ENCODE results near the gene BTD.

Gene BTD

GRCh38 chr3:15629860-15630597, 28.5 kb downstream of the BTD start:
- in situ Hi-C loops (cut with HindIII; ENCODE audit: low sequenced_read_pairs) = loop anchor here (25.0 kb wide), 1 partner anchor 607 kb away; no protein-coding TSS in a partner anchor
- no peak overlapping the region for H3K4me3 ChIP-seq (ENCODE audit: low read depth, low read length)
- DNase-seq (ENCODE audit: low read depth) = peak; percentile 79
- TF ChIP-seq, protein P1, sequence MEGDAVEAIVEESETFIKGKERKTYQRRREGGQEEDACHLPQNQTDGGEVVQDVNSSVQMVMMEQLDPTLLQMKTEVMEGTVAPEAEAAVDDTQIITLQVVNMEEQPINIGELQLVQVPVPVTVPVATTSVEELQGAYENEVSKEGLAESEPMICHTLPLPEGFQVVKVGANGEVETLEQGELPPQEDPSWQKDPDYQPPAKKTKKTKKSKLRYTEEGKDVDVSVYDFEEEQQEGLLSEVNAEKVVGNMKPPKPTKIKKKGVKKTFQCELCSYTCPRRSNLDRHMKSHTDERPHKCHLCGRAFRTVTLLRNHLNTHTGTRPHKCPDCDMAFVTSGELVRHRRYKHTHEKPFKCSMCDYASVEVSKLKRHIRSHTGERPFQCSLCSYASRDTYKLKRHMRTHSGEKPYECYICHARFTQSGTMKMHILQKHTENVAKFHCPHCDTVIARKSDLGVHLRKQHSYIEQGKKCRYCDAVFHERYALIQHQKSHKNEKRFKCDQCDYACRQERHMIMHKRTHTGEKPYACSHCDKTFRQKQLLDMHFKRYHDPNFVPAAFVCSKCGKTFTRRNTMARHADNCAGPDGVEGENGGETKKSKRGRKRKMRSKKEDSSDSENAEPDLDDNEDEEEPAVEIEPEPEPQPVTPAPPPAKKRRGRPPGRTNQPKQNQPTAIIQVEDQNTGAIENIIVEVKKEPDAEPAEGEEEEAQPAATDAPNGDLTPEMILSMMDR (IDR thresholded peaks at IDR 0.05; ENCODE audit: low read depth, low read length, missing control alignments) = peak; percentile 71

- TF ChIP-seq, protein P1 (IDR thresholded peaks at IDR 0.05; ENCODE audit: low read depth, low read length, missing control alignments) = no peak
- DNase-seq (ENCODE audit: low read depth) = no peak
- H3K4me3 ChIP-seq (ENCODE audit: low read depth, low read length) = no peak overlapping the region
- in situ Hi-C loops (cut with HindIII; ENCODE audit: low sequenced_read_pairs) = loop anchor here (25.0 kb wide), 1 partner anchor 607 kb away; no protein-coding TSS in a partner anchor
Measured at GRCh38 chr3:15630646-15631350, 29.3 kb downstream of the BTD start.

DNA sequence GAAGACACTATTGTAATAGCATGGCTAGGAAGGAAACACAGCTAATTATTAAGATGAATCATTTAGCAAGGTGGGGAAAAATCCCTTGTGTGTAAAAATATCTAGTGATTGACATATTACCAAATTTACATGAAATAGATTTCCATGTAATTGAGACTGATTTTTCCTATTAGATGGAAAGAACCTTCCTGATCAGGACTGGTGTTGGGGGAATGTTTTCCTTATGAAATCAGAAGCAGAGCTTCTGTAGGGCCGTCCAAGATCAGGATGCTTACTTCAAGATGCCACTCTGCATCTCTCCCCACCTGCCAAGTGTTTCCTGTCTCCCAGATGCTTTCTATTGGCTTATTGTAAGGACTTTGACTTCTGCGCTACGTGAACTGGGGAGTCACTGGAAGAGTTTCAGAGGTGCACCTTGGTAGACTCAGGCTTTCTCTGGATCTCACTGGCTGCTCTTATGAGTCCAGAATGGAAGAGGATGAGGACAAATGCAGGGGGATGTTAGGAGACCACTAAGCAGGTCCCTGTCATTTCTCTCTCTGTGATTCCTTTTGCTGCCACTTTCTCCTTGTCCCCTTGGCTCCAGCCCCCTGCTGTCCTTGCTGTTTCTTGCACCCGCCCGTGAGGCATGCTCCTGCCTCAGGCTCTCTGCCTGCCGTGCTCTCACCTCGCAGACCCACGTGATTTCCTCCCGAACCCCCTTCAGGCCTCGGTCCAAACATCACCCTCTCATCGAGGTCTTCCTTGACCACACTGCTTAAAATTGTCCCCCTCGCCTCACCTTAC, 30.1 kb downstream of the BTD start:
- in situ Hi-C loops (cut with HindIII; ENCODE audit: low sequenced_read_pairs) = loop anchor here (25.0 kb wide), 1 partner anchor 606 kb away; no protein-coding TSS in a partner anchor
- TF ChIP-seq, protein P1 (IDR thresholded peaks at IDR 0.05; ENCODE audit: low read depth, low read length, missing control alignments) = no peak
- H3K4me3 ChIP-seq (ENCODE audit: low read depth, low read length) = no peak overlapping the region
- no peak for DNase-seq (ENCODE audit: low read depth)

GRCh38 chr3:15632212-15632580, 30.7 kb downstream of the BTD start:
- no peak overlapping the region for H3K4me3 ChIP-seq (ENCODE audit: low read depth, low read length)
- TF ChIP-seq, protein P1 (IDR thresholded peaks at IDR 0.05; ENCODE audit: low read depth, low read length, missing control alignments) = no peak
- DNase-seq (ENCODE audit: low read depth) = no peak
- in situ Hi-C loops (cut with HindIII; ENCODE audit: low sequenced_read_pairs) = loop anchor here (25.0 kb wide), 1 partner anchor 605 kb away; no protein-coding TSS in a partner anchor

- no peak for DNase-seq (ENCODE audit: low read depth)
- no peak overlapping the region for H3K4me3 ChIP-seq (ENCODE audit: low read depth, low read length)
- TF ChIP-seq, protein P1 (IDR thresholded peaks at IDR 0.05; ENCODE audit: low read depth, low read length, missing control alignments) = no peak
- in situ Hi-C loops (cut with HindIII; ENCODE audit: low sequenced_read_pairs) = loop anchor here (25.0 kb wide), 1 partner anchor 604 kb away; no protein-coding TSS in a partner anchor
Measured at GRCh38 chr3:15633159-15633558, 31.6 kb downstream of the BTD start.

Data from astrocyte of the cerebellum (primary cell).